Activated naive CD8-positive, alpha-beta T cell treated with anti-CD3 and anti-CD28 coated beads, Interleukin-2, amount 10 ng/mL, durations not matched to agents 7 days and 5 days (primary cell): ENCODE measurements around the gene NEK8. TPM values are rescaled to one million over a fixed set of nuclear protein-coding genes. Genes with fewer than 3 reads are reported as not detected.

ENCODE experiments used
- ATAC-seq: fragments of 150-1000 bp; cut with Tn5 transposase; one replicate; pipeline ENCODE4 v1.10.0; 2021; ENCODE audit warnings: low read depth, moderate library complexity
- POLR2A ChIA-PET: fragments of 350-600 bp; sonication (Branson Sonifier 250); formaldehyde crosslinking; loops from one replicate; lab custom pipeline; 2021; ENCODE audit warnings: antibody characterized with exemption; lab: Charles Lee
- DNase-seq: peaks from one replicate; pipeline ENCODE4 v3.0.0; 2021
- H3K27ac Mint-ChIP-seq: one replicate; pipeline ENCODE4 v1.8.0; 2022; ENCODE audit warnings: mild to moderate bottlenecking, mixed read lengths
- H3K27me3 Mint-ChIP-seq: one replicate; pipeline ENCODE4 v1.8.0; 2022; ENCODE audit warnings: mild to moderate bottlenecking, moderate library complexity, mixed read lengths
- H3K36me3 Mint-ChIP-seq: one replicate; pipeline ENCODE4 v1.8.0; 2021; ENCODE audit warnings: mild to moderate bottlenecking, mixed read lengths
- H3K4me1 Mint-ChIP-seq: one replicate; pipeline ENCODE4 v1.8.0; 2021; ENCODE audit warnings: mixed read lengths
- H3K4me3 Mint-ChIP-seq: one replicate; pipeline ENCODE4 v1.8.0; 2022; ENCODE audit warnings: mild to moderate bottlenecking, moderate library complexity, mixed read lengths
- H3K9me3 Mint-ChIP-seq: one replicate; pipeline ENCODE4 v1.8.0; 2021; ENCODE audit warnings: mixed read lengths
- total RNA-seq, 2 experiments: library from RNA; stranded (reverse); gene quantifications; one replicate each; pipeline ENCODE4 v1.2.3, GENCODE V29; 2021

Gene NEK8
- total RNA-seq, 2 experiments from 2014 or later = 7.1 to 8.9 TPM

DNA sequence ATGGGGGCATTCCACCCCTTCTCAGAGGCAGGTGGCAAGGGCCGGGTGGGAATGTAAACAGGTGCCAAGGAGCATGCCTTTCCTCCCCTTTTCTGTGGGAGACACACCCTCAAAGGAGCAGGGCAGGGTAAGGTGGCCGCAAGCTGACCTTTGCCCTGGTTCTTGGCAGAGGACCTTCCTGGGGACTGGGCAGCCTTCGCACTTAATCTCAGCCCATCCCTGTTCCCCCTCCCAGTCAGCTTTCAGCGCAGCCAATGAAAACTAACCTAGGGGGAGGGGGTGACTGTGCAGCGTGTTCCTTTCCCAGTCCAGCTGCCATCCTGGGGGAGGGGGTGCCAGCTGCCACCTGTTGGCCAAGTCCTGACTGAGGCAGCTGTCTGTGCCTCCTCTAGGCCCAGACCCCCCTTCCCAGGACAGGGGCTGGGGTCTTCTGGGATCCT is 18.0 kb downstream of the NEK8 start:
- peaks cover 24% of the 10 kb centered on the region for H3K4me1 Mint-ChIP-seq
- peak overlapping the region; percentile 88 for H3K27ac Mint-ChIP-seq
- ATAC-seq (no peak), DNase-seq (no peak)
- H3K27me3 Mint-ChIP-seq = no peaks in the 10 kb centered on the region
- H3K36me3 Mint-ChIP-seq = peaks cover 2% of the 10 kb centered on the region
- H3K4me3 Mint-ChIP-seq = peak overlapping the region; percentile 44
- POLR2A ChIA-PET = interaction anchor here (1.6 to 13.1 kb wide), 2 partner anchors 19 to 26 kb away, joined by 12 to 266 read pairs; partner anchors contain the start of genes NEK8, RPL23A and TLCD1
- H3K9me3 Mint-ChIP-seq = no peaks in the 10 kb centered on the region

DNA sequence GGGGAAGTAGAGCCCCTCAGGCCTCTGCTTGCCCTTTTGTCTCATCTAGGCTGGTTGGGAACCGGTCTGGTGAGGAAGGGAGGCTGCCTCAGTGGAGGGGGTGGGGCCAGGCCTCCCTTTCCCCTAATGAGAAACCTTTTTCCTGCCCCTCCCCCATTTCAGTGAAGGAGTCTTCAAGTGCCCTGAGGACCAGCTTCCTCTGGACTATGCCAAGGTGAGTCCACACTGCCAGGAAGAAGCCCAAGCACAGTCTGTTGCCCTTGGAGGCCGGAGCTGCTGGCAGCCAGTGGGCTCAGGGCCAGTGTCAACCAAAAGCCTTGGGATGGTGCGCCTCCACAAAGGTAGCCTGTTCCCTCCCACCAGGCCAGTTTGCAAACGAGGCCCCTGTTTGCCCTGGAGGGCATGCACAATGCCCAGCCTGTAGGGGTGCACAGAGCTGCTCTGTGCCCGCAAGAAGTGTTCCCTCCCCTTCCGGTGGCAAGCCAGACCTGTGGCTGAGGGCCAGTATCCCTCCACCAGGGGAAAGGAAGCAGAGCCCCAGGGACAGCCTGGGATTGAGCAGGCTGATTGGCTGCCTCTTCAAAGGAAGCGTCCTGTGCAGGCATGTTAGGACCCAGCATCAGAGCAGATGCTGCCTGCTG is 18.6 kb downstream of the NEK8 start:
- H3K27me3 Mint-ChIP-seq = no peaks in the 10 kb centered on the region
- no peaks in the 10 kb centered on the region for H3K9me3 Mint-ChIP-seq
- peaks cover 2% of the 10 kb centered on the region for H3K36me3 Mint-ChIP-seq
- POLR2A ChIA-PET = interaction anchor here (13.1 kb wide), 1 partner anchor 20 kb away, joined by 266 read pairs; the partner anchor contains the start of genes NEK8 and TLCD1
- no peak overlapping the region for H3K27ac Mint-ChIP-seq
- DNase-seq = no peak
- no peak overlapping the region for H3K4me3 Mint-ChIP-seq
- ATAC-seq = no peak
- peaks cover 24% of the 10 kb centered on the region for H3K4me1 Mint-ChIP-seq

DNA sequence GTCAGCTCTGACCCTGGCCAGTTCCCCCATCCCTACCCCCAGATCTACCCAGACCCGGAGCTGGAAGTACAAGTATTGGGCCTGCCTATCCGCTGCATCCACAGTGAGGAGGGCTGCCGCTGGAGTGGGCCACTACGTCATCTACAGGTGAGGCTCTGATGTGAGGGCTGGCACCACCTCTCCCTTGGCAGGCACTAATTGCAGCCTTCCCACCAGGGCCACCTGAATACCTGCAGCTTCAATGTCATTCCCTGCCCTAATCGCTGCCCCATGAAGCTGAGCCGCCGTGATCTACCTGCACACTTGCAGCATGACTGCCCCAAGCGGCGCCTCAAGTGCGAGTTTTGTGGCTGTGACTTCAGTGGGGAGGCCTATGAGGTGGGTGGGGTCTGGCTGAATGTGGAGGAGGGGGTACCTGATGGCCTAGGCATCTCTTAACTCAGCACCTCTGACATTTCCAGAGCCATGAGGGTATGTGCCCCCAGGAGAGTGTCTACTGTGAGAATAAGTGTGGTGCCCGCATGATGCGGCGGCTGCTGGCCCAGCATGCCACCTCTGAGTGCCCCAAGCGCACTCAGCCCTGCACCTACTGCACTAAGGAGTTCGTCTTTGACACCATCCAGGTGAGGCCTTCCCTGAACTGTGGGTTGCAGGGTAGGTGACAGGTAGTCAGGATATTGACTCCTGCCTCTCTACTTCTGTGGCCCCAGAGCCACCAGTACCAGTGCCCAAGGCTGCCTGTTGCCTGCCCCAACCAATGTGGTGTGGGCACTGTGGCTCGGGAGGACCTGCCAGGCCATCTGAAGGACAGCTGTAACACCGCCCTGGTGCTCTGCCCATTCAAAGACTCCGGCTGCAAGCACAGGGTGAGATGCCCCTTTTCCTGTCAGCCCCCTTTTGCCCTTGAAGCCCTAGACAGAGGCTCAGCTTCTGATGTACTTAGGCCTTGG is 19.5 kb downstream of the NEK8 start:
- H3K4me1 Mint-ChIP-seq = peaks cover 22% of the 10 kb centered on the region
- H3K4me3 Mint-ChIP-seq = no peak overlapping the region
- H3K27me3 Mint-ChIP-seq = no peaks in the 10 kb centered on the region
- ATAC-seq (no peak), DNase-seq (no peak)
- POLR2A ChIA-PET = interaction anchor here (0.6 to 13.1 kb wide), 3 partner anchors 21 to 103 kb away, joined by 3 to 266 read pairs (median 9); partner anchors contain the start of genes BLTP2, NEK8, RPL23A and TLCD1
- H3K36me3 Mint-ChIP-seq = peaks cover 2% of the 10 kb centered on the region
- no peaks in the 10 kb centered on the region for H3K9me3 Mint-ChIP-seq
- H3K27ac Mint-ChIP-seq = no peak overlapping the region

DNA sequence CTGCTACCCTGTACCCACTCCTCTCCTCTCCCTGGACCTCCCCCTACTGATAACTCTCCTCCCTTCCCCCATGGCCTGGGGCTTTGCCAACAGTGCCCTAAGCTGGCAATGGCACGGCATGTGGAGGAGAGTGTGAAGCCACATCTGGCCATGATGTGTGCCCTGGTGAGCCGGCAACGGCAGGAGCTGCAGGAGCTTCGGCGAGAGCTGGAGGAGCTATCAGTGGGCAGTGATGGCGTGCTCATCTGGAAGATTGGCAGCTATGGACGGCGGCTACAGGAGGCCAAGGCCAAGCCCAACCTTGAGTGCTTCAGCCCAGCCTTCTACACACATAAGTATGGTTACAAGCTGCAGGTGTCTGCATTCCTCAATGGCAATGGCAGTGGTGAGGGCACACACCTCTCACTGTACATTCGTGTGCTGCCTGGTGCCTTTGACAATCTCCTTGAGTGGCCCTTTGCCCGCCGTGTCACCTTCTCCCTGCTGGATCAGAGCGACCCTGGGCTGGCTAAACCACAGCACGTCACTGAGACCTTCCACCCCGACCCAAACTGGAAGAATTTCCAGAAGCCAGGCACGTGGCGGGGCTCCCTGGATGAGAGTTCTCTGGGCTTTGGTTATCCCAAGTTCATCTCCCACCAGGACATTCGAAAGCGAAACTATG is 20.4 kb downstream of the NEK8 start:
- Mint-ChIP-seq H3K4me3 (no peak overlapping the region), H3K36me3 (peaks cover 2% of the 10 kb centered on the region), H3K9me3 (no peaks in the 10 kb centered on the region), H3K27me3 (no peaks in the 10 kb centered on the region), H3K27ac (no peak overlapping the region), H3K4me1 (peaks cover 21% of the 10 kb centered on the region)
- no peak for ATAC-seq
- no peak for DNase-seq
- POLR2A ChIA-PET = interaction anchor here (2.4 to 13.1 kb wide), 2 partner anchors 22 to 29 kb away, joined by 9 to 266 read pairs; partner anchors contain the start of genes NEK8, RPL23A and TLCD1

DNA sequence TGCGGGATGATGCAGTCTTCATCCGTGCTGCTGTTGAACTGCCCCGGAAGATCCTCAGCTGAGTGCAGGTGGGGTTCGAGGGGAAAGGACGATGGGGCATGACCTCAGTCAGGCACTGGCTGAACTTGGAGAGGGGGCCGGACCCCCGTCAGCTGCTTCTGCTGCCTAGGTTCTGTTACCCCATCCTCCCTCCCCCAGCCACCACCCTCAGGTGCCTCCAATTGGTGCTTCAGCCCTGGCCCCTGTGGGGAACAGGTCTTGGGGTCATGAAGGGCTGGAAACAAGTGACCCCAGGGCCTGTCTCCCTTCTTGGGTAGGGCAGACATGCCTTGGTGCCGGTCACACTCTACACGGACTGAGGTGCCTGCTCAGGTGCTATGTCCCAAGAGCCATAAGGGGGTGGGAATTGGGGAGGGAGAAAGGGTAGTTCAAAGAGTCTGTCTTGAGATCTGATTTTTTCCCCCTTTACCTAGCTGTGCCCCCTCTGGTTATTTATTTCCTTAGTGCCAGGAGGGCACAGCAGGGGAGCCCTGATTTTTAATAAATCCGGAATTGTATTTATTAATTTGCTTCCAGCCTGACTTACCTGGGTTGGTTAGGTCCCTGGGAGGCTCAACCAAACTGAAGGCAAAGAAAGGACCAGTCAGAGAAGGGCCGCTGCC is 21.1 kb downstream of the NEK8 start:
- Mint-ChIP-seq H3K4me3 (no peak overlapping the region), H3K9me3 (no peaks in the 10 kb centered on the region), H3K36me3 (peaks cover 2% of the 10 kb centered on the region), H3K27me3 (no peaks in the 10 kb centered on the region), H3K27ac (no peak overlapping the region), H3K4me1 (peaks cover 21% of the 10 kb centered on the region)
- DNase-seq (no peak), ATAC-seq (no peak)
- POLR2A ChIA-PET = interaction anchor here (0.8 to 13.1 kb wide), 4 partner anchors 22 to 38 kb away, joined by 4 to 266 read pairs (median 6); partner anchors contain the start of genes NEK8, PROCA1, RPL23A and TLCD1

GRCh38 chr17:28750178-28751047 is 21.8 kb downstream of the NEK8 start:
- DNase-seq (peak; percentile 88), ATAC-seq (peak; percentile 76)
- Mint-ChIP-seq H3K27ac (no peak overlapping the region), H3K36me3 (peaks cover 2% of the 10 kb centered on the region), H3K27me3 (no peaks in the 10 kb centered on the region), H3K4me3 (no peak overlapping the region), H3K4me1 (peaks cover 19% of the 10 kb centered on the region), H3K9me3 (no peaks in the 10 kb centered on the region)
- POLR2A ChIA-PET = interaction anchor here (0.8 to 13.1 kb wide), 4 partner anchors 23 to 39 kb away, joined by 4 to 266 read pairs (median 6); partner anchors contain the start of genes NEK8, PROCA1, RPL23A and TLCD1

GRCh38 chr17:28751600-28752366 is 23.2 kb downstream of the NEK8 start:
- POLR2A ChIA-PET = interaction anchor here (0.9 to 13.1 kb wide), 4 partner anchors 8 to 33 kb away, joined by 3 to 266 read pairs (median 5); partner anchors contain the start of genes NEK8, RPL23A and TLCD1
- Mint-ChIP-seq H3K9me3 (no peaks in the 10 kb centered on the region), H3K27ac (no peak overlapping the region), H3K4me1 (peaks cover 12% of the 10 kb centered on the region), H3K36me3 (peaks cover 2% of the 10 kb centered on the region), H3K4me3 (no peak overlapping the region), H3K27me3 (no peaks in the 10 kb centered on the region)
- no peak for DNase-seq
- no peak for ATAC-seq

DNA sequence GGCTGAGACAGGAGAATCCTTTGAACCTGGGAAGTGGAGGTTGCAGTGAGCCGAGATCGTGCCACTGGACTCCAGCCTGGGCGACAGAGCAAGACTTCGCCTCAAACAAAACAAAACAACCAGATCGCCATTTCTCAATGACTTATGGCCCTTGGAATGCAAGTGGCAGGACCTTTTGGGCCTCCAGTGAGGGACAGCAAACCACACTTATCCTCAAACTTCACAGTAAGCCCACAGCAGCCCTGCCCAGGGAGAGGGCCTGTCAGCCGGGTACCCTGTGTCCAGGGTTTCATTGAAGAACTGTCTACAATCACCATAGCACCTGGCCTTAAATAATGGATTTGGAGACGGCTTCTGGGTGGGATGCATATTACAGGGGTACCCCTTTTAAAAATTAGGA is 26.9 kb downstream of the NEK8 start:
- H3K9me3 Mint-ChIP-seq = no peaks in the 10 kb centered on the region
- H3K27me3 Mint-ChIP-seq = no peaks in the 10 kb centered on the region
- DNase-seq = no peak
- peaks cover 2% of the 10 kb centered on the region for H3K4me1 Mint-ChIP-seq
- H3K36me3 Mint-ChIP-seq = peaks cover 4% of the 10 kb centered on the region
- no peak overlapping the region for H3K4me3 Mint-ChIP-seq
- no peak overlapping the region for H3K27ac Mint-ChIP-seq
- POLR2A ChIA-PET = interaction anchor here (13.1 kb wide), 1 partner anchor 28 kb away, joined by 266 read pairs; the partner anchor contains the start of genes NEK8 and TLCD1
- ATAC-seq = no peak

- Mint-ChIP-seq H3K27me3 (no peaks in the 10 kb centered on the region), H3K36me3 (peaks cover 4% of the 10 kb centered on the region), H3K4me1 (peaks cover 3% of the 10 kb centered on the region), H3K4me3 (no peak overlapping the region), H3K27ac (peak overlapping the region; percentile 15), H3K9me3 (no peaks in the 10 kb centered on the region)
- POLR2A ChIA-PET = interaction anchor here (0.7 kb wide), 1 partner anchor 28 kb away, joined by 3 read pairs; no protein-coding TSS in a partner anchor
- ATAC-seq (no peak), DNase-seq (no peak)
These were observed 27.6 kb downstream of the NEK8 start for GRCh38 chr17:28756049-28756804.

- Mint-ChIP-seq H3K4me1 (peaks cover 8% of the 10 kb centered on the region), H3K27ac (no peak overlapping the region), H3K36me3 (peaks cover 4% of the 10 kb centered on the region), H3K27me3 (no peaks in the 10 kb centered on the region), H3K9me3 (no peaks in the 10 kb centered on the region), H3K4me3 (no peak overlapping the region)
- POLR2A ChIA-PET = no interaction called here
- DNase-seq (no peak), ATAC-seq (no peak)
These were observed 30.0 kb downstream of the NEK8 start for GRCh38 chr17:28758411-28759121.
